Mesenchymal stem cell (in vitro differentiated cells and primary cell): Measurements from ENCODE around the gene GNG12. TPM values are rescaled to one million over a fixed set of nuclear protein-coding genes. Genes with fewer than 3 reads are reported as not detected.

Experiments
- DNase-seq: peaks from one replicate; pipeline ENCODE4 v3.0.0-alpha.2; 2013
- H2AFZ ChIP-seq: one replicate; pipeline ENCODE4 v1.6.1; 2013; ENCODE audit warnings: low read depth, mild to moderate bottlenecking, control low read depth, inconsistent platforms, low read length, moderate library complexity
- H2AK5ac ChIP-seq: 2 replicates; pipeline ENCODE4 v1.6.1; 2013; ENCODE audit warnings: low read length, moderate library complexity, mild to moderate bottlenecking, inconsistent platforms; ENCODE audit not compliant: severe bottlenecking
- H2BK120ac ChIP-seq: one replicate; pipeline ENCODE4 v1.6.1; 2013; ENCODE audit warnings: low read depth, mild to moderate bottlenecking, inconsistent platforms, low read length, moderate library complexity
- H2BK12ac ChIP-seq, 2 experiments: one replicate each; pipeline ENCODE4 v1.6.1; 2013; ENCODE audit warnings: inconsistent platforms in 2 of 2, low read length in 2 of 2, mild to moderate bottlenecking in 2 of 2, moderate library complexity in 2 of 2, control low read depth in 1 of 2
- H2BK15ac ChIP-seq: one replicate; pipeline ENCODE4 v1.6.1; 2013; ENCODE audit warnings: mild to moderate bottlenecking, low read depth, inconsistent platforms; ENCODE audit not compliant: poor library complexity, severe bottlenecking
- H2BK5ac ChIP-seq: 2 replicates; pipeline ENCODE4 v1.6.1; 2013; ENCODE audit warnings: low read depth, mild to moderate bottlenecking, low read length, control low read depth, inconsistent platforms; ENCODE audit not compliant: poor library complexity, severe bottlenecking
- H3K14ac ChIP-seq, 2 experiments: one replicate each; pipeline ENCODE4 v1.6.1; 2013; ENCODE audit warnings: inconsistent platforms in 2 of 2, low read length in 2 of 2, control low read depth in 1 of 2, mild to moderate bottlenecking in 1 of 2, moderate library complexity in 1 of 2
- H3K18ac ChIP-seq, 2 experiments: one replicate each; pipeline ENCODE4 v1.6.1; 2013; ENCODE audit warnings: inconsistent platforms in 2 of 2, low read length in 2 of 2, control low read depth in 1 of 2, low read depth in 1 of 2, mild to moderate bottlenecking in 1 of 2
- H3K23ac ChIP-seq, 2 experiments: one replicate each; pipeline ENCODE4 v1.6.1; 2013; ENCODE audit warnings: inconsistent platforms in 2 of 2, low read length in 2 of 2, mild to moderate bottlenecking in 2 of 2, moderate library complexity in 2 of 2, control low read depth in 1 of 2
- H3K27ac ChIP-seq: 2 replicates; pipeline ENCODE4 v1.5.1; 2013; ENCODE audit warnings: mild to moderate bottlenecking, moderate library complexity, low read length, control low read depth, inconsistent platforms; ENCODE audit not compliant: poor library complexity, severe bottlenecking
- H3K27me3 ChIP-seq, 2 experiments: 2 replicates each; pipeline versions ENCODE4 v1.6.1 to v1.7.0; 2013; ENCODE audit warnings: low read length in 2 of 2, mild to moderate bottlenecking in 2 of 2, moderate library complexity in 2 of 2, control low read depth in 1 of 2, inconsistent platforms in 1 of 2; ENCODE audit not compliant: control insufficient read depth in 1 of 2, insufficient read depth in 1 of 2
- H3K36me3 ChIP-seq, 2 experiments: 2 replicates each; pipeline versions ENCODE4 v1.6.1 to v1.7.0; 2013; ENCODE audit warnings: low read length in 2 of 2, control low read depth in 1 of 2, inconsistent platforms in 1 of 2, low read depth in 1 of 2, mild to moderate bottlenecking in 1 of 2; ENCODE audit not compliant: insufficient read depth in 2 of 2, control insufficient read depth in 1 of 2
- H3K4ac ChIP-seq, 2 experiments: one replicate each; pipeline ENCODE4 v1.6.1; 2013; ENCODE audit warnings: inconsistent platforms in 2 of 2, low read length in 2 of 2, mild to moderate bottlenecking in 2 of 2, moderate library complexity in 2 of 2, control low read depth in 1 of 2, low read depth in 1 of 2
- H3K4me1 ChIP-seq: 2 replicates; pipeline ENCODE4 v1.6.1; 2013; ENCODE audit warnings: low read depth, low read length, control low read depth; ENCODE audit not compliant: control insufficient read depth, insufficient read depth
- H3K4me2 ChIP-seq: 2 replicates; pipeline ENCODE4 v1.6.1; 2013; ENCODE audit warnings: low read length, mild to moderate bottlenecking, inconsistent platforms; ENCODE audit not compliant: poor library complexity, severe bottlenecking
- H3K4me3 ChIP-seq, 2 experiments: 2 replicates each; pipeline versions ENCODE4 v1.5.1 to v1.7.0; 2013; ENCODE audit warnings: low read length in 2 of 2, mild to moderate bottlenecking in 2 of 2, control low read depth in 1 of 2, low read depth in 1 of 2; ENCODE audit not compliant: insufficient read depth in 1 of 2
- H3K79me1 ChIP-seq: replicated peaks from 2 replicates; pipeline ENCODE4 v1.6.1; 2013; ENCODE audit warnings: mild to moderate bottlenecking, control low read depth, low read length, inconsistent platforms; ENCODE audit not compliant: poor library complexity, severe bottlenecking
- H3K9ac ChIP-seq: 2 replicates; pipeline ENCODE4 v1.7.0; 2013; ENCODE audit warnings: mild to moderate bottlenecking, low read length, moderate library complexity
- H3K9me3 ChIP-seq: 2 replicates; pipeline ENCODE4 v1.7.0; 2013; ENCODE audit warnings: mild to moderate bottlenecking, low read length; ENCODE audit not compliant: control insufficient read depth
- H4K8ac ChIP-seq: one replicate; pipeline ENCODE4 v1.6.1; 2013; ENCODE audit warnings: inconsistent platforms, mild to moderate bottlenecking, low read length, moderate library complexity
- H4K91ac ChIP-seq: one replicate; pipeline ENCODE4 v1.6.1; 2013; ENCODE audit warnings: mild to moderate bottlenecking, low read length, inconsistent platforms
- WGBS: methylation state at CpG from one replicate; pipeline ENCODE4 v1.1.7; 2013; ENCODE audit warnings: mixed read lengths; 5-methylcytosine and 5-hydroxymethylcytosine counted together
- polyA plus RNA-seq, 2 experiments: library from polyadenylated mRNA; stranded (reverse); fragments of 200-250 nt; gene quantifications; one replicate each; pipeline ENCODE4 v1.2.3, GENCODE V29; 2013

Gene GNG12
- 110 TPM for polyA plus RNA-seq (2013, experiment 1 of 2)
- polyA plus RNA-seq (2013, experiment 2 of 2), result 106 TPM

GRCh38 chr1:67832737-67833601 lies at the start of gene GNG12:
GNG12 (minus strand) TSS chr1:67833467; CDS start chr1:67707686, 125,781 bp downstream.
- Histone ChIP-seq H2BK12ac (peak within 1 kb of the TSS; percentile 87 to 89), H3K4me1 (peaks cover 11% of the 10 kb centered on the region), H3K27me3 (no peaks in the 10 kb centered on the region), H2AK5ac (peak within 1 kb of the TSS; percentile 54), H3K9me3 (no peaks in the 10 kb centered on the region), H2BK5ac (peak within 1 kb of the TSS; percentile 99), H3K9ac (peak within 1 kb of the TSS; percentile 99), H2BK120ac (peak within 1 kb of the TSS; percentile 98), H3K4me3 (peak within 1 kb of the TSS; percentile 84 to 88), H3K79me1 (peaks cover 4% of the 10 kb centered on the region), H3K18ac (peak within 1 kb of the TSS; percentile 93 to 98), H4K8ac (peak within 1 kb of the TSS; percentile 97), H3K36me3 (peaks cover 0 to 10% of the 10 kb centered on the region in 2 experiments), H2BK15ac (peak within 1 kb of the TSS; percentile 100), H2AFZ (peak within 1 kb of the TSS; percentile 21), H4K91ac (peak within 1 kb of the TSS; percentile 98), H3K4ac (peak within 1 kb of the TSS; percentile 80 to 90), H3K14ac (peak within 1 kb of the TSS; percentile 63 to 80), H3K4me2 (peak within 1 kb of the TSS; percentile 90), H3K23ac (peak within 1 kb of the TSS in 1 of 2 experiments; percentile 97), H3K27ac (peak within 1 kb of the TSS; percentile 90)
- DNase-seq, result peak; percentile 87
- WGBS, result under 1% methylated on average over 77 of the region's 94 CpGs

GRCh38 chr1:67882196-67882958 lies 49.1 kb upstream of the GNG12 start:
- Histone ChIP-seq H4K8ac (no peak overlapping the region), H3K79me1 (no peaks in the 10 kb centered on the region), H3K36me3 (no peaks in the 10 kb centered on the region), H2BK12ac (no peak overlapping the region), H3K4ac (peak overlapping the region in 1 of 2 experiments; percentile 13), H3K23ac (no peak overlapping the region), H2BK120ac (peak overlapping the region; percentile 34), H2AK5ac (no peak overlapping the region), H3K4me3 (no peak overlapping the region), H3K9me3 (no peaks in the 10 kb centered on the region), H3K18ac (no peak overlapping the region), H2BK5ac (no peak overlapping the region), H3K4me1 (no peaks in the 10 kb centered on the region), H3K27ac (no peak overlapping the region), H2AFZ (no peak overlapping the region), H3K14ac (no peak overlapping the region), H2BK15ac (no peak overlapping the region), H3K27me3 (no peaks in the 10 kb centered on the region), H3K9ac (no peak overlapping the region), H3K4me2 (no peak overlapping the region), H4K91ac (no peak overlapping the region)
- DNase-seq, result no peak

GRCh38 chr1:67880056-67880601 lies 46.9 kb upstream of the GNG12 start:
- Histone ChIP-seq H2BK15ac (no peak overlapping the region), H2AK5ac (no peak overlapping the region), H4K8ac (no peak overlapping the region), H3K14ac (no peak overlapping the region), H2BK12ac (no peak overlapping the region), H3K4me3 (no peak overlapping the region), H3K9me3 (peaks cover 1% of the 10 kb centered on the region), H3K79me1 (no peaks in the 10 kb centered on the region), H2AFZ (no peak overlapping the region), H4K91ac (no peak overlapping the region), H3K4ac (no peak overlapping the region), H3K27ac (no peak overlapping the region), H3K27me3 (no peaks in the 10 kb centered on the region), H3K4me2 (no peak overlapping the region), H3K36me3 (no peaks in the 10 kb centered on the region), H2BK120ac (no peak overlapping the region), H2BK5ac (no peak overlapping the region), H3K9ac (peak overlapping the region; percentile 31), H3K4me1 (no peaks in the 10 kb centered on the region), H3K18ac (no peak overlapping the region), H3K23ac (no peak overlapping the region)
- 45% methylated on average over 2 of the region's 3 CpGs for WGBS
- DNase-seq, result peak; percentile 43

- Histone ChIP-seq H3K36me3 (no peaks in the 10 kb centered on the region), H3K27me3 (no peaks in the 10 kb centered on the region), H3K23ac (no peak overlapping the region), H4K8ac (no peak overlapping the region), H2BK5ac (no peak overlapping the region), H3K4me2 (no peak overlapping the region), H3K4ac (no peak overlapping the region), H3K4me1 (no peaks in the 10 kb centered on the region), H3K4me3 (no peak overlapping the region), H2BK12ac (no peak overlapping the region), H2BK120ac (no peak overlapping the region), H3K14ac (no peak overlapping the region), H3K9ac (no peak overlapping the region), H3K18ac (no peak overlapping the region), H2AK5ac (no peak overlapping the region), H3K9me3 (peaks cover 7% of the 10 kb centered on the region), H3K27ac (no peak overlapping the region), H4K91ac (no peak overlapping the region), H3K79me1 (no peaks in the 10 kb centered on the region), H2AFZ (no peak overlapping the region), H2BK15ac (no peak overlapping the region)
- 96% methylated on average over 1 of the region's 1 CpG for WGBS
- no peak for DNase-seq
These were observed 46.2 kb upstream of the GNG12 start for GRCh38 chr1:67879485-67879884.
